ENCODE results near the gene ENPP4. TPM values are rescaled to one million over a fixed set of nuclear protein-coding genes. Genes with fewer than 3 reads are reported as not detected.

ENPP4 gene
- total RNA-seq, 2 experiments from 2014 or later = 7.1 to 9.2 TPM

DNA sequence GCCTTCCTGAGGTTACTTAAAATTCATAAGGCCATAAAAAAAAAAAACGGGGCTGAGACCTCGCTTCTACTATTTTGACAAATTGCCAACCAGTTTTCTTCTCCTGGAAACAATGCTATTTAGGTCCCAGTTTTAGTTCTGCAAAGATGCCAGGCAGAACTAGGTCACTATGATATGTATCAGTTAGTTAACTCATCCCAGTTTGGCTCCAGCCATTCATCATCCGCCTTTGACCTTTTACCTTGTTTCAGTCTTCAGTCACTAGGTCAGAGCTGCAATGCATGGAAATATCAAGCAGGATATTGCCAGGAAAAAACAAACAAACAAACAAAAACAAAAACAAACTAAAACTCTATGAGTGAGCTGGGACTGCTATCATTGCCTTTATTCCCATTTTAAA lies 29.8 kb upstream of the ENPP4 start:
- no peaks in the 10 kb centered on the region for H3K4me1 ChIP-seq (ENCODE audit: insufficient read depth, low read length, poor library complexity, severe bottlenecking)
- no TSS peak for BruUV-seq (replicated peaks)
- intact Hi-C loops (cut with micrococcal nuclease; ENCODE audit: unreplicated experiment) = loop anchor here (10.0 kb wide), 2 partner anchors 395 to 685 kb away; partner anchors contain the start of gene RCAN2
- H3K9me3 ChIP-seq (ENCODE audit: low read length) = no peaks in the 10 kb centered on the region
- no peak overlapping the region for H3K4me2 ChIP-seq (ENCODE audit: low read length)
- no peaks in the 10 kb centered on the region for H3K36me3 ChIP-seq (ENCODE audit: insufficient read depth, low read length)
- no peak overlapping the region for H3K27ac ChIP-seq (ENCODE audit: low read depth, low read length, poor library complexity, severe bottlenecking)
- no peak for TF ChIP-seq EZH2phosphoT487 (IDR thresholded peaks at IDR 0.05; ENCODE audit: borderline replicate concordance, low read depth, low read length)
- TF ChIP-seq, protein P1, sequence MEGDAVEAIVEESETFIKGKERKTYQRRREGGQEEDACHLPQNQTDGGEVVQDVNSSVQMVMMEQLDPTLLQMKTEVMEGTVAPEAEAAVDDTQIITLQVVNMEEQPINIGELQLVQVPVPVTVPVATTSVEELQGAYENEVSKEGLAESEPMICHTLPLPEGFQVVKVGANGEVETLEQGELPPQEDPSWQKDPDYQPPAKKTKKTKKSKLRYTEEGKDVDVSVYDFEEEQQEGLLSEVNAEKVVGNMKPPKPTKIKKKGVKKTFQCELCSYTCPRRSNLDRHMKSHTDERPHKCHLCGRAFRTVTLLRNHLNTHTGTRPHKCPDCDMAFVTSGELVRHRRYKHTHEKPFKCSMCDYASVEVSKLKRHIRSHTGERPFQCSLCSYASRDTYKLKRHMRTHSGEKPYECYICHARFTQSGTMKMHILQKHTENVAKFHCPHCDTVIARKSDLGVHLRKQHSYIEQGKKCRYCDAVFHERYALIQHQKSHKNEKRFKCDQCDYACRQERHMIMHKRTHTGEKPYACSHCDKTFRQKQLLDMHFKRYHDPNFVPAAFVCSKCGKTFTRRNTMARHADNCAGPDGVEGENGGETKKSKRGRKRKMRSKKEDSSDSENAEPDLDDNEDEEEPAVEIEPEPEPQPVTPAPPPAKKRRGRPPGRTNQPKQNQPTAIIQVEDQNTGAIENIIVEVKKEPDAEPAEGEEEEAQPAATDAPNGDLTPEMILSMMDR (conservative IDR thresholded peaks at IDR 0.05; ENCODE audit: low read length) = no peak
- H3K4me3 ChIP-seq (ENCODE audit: low read depth, low read length, poor library complexity, severe bottlenecking) = no peak overlapping the region
- CTCF ChIA-PET (ENCODE audit: unreplicated experiment) = no interaction called here
- H3K9me2 ChIP-seq (ENCODE audit: insufficient read depth, low read length) = no peaks in the 10 kb centered on the region
- POLR2A ChIA-PET = no interaction called here
- no peaks in the 10 kb centered on the region for H3K79me2 ChIP-seq (ENCODE audit: insufficient read depth, low read depth, low read length)
- no peaks in the 10 kb centered on the region for H4K20me1 ChIP-seq (ENCODE audit: insufficient read depth, low read length)
- no peak for DNase-seq (ENCODE audit: low spot score)
- H2AFZ ChIP-seq (ENCODE audit: low read length) = no peak overlapping the region

DNA sequence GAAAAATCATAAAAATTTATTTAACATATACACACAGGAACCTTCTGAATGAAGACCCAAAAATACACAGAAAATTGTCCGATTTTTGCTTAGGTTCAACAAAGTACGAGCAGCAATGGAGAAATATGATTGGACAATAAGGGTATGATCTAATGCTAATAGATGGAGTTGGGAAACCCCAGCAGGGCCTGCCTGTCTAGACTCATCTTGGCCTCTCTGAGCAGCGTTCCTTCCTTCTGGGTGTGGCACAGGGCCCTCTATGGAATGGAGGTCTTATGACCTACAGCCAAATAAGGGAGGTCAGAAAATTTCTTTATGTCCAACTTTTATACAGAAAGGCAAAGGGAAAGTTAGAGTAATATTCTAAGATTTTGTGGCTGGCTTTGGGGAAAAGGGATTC lies 27.7 kb upstream of the ENPP4 start:
- Histone ChIP-seq H3K4me1 (ENCODE audit: insufficient read depth, low read length, poor library complexity, severe bottlenecking) (no peaks in the 10 kb centered on the region), H3K4me3 (ENCODE audit: low read depth, low read length, poor library complexity, severe bottlenecking) (no peak overlapping the region), H3K9me2 (ENCODE audit: insufficient read depth, low read length) (no peaks in the 10 kb centered on the region), H3K36me3 (ENCODE audit: insufficient read depth, low read length) (no peaks in the 10 kb centered on the region), H2AFZ (ENCODE audit: low read length) (no peak overlapping the region), H3K4me2 (ENCODE audit: low read length) (no peak overlapping the region), H3K79me2 (ENCODE audit: insufficient read depth, low read depth, low read length) (no peaks in the 10 kb centered on the region), H3K27ac (ENCODE audit: low read depth, low read length, poor library complexity, severe bottlenecking) (no peak overlapping the region), H4K20me1 (ENCODE audit: insufficient read depth, low read length) (no peaks in the 10 kb centered on the region), H3K9me3 (ENCODE audit: low read length) (peaks cover 2% of the 10 kb centered on the region; the same call in 1 of the 2 replicates)
- no TSS peak for BruUV-seq (replicated peaks)
- POLR2A ChIA-PET = interaction anchor here (0.9 kb wide), 1 partner anchor 423 kb away, joined by 3 read pairs; no protein-coding TSS in a partner anchor
- no peak for TF ChIP-seq EZH2phosphoT487 (IDR thresholded peaks at IDR 0.05; ENCODE audit: borderline replicate concordance, low read depth, low read length)
- TF ChIP-seq, protein P1 (conservative IDR thresholded peaks at IDR 0.05; ENCODE audit: low read length) = no peak
- intact Hi-C loops (cut with micrococcal nuclease; ENCODE audit: unreplicated experiment) = no loop called here
- DNase-seq (ENCODE audit: low spot score) = no peak
- CTCF ChIA-PET (ENCODE audit: unreplicated experiment) = no interaction called here

DNA sequence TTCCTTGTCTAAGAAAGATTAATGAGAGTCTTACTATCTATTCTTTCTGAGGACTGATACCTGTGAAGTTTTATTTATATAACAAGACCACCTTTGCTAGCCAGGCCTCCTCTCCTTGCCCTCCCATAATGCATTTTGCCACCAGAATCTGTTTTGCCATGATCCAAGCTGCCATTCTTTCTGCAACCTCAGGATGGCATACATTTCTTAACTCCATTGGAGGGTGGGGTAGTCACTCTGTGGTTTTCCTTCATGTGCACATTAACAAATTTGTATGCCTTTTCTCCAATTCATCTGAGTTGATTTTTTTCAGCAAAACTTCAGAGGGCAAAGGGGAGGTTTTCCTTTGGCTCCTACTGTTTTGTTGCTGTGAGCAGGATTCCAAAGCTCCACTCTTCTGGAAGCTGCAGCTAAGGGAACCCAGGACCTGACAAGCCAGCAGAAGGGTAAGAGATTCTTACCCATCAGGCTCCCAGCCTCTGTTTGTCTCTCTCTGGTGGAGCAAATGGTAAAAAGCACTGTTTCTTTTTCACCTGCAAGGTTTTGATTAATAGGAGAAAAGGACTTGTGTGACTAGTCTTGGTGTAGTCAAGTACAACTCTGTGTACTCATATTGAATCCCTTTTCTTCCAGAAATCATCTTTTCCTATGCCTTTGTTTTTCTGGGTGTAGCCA lies 26.2 kb upstream of the ENPP4 start:
- DNase-seq (ENCODE audit: low spot score) = no peak
- H4K20me1 ChIP-seq (ENCODE audit: insufficient read depth, low read length) = no peaks in the 10 kb centered on the region
- H3K27ac ChIP-seq (ENCODE audit: low read depth, low read length, poor library complexity, severe bottlenecking) = no peak overlapping the region
- no peak overlapping the region for H2AFZ ChIP-seq (ENCODE audit: low read length)
- ChIA-PET POLR2A (interaction anchor here (1.0 kb wide), 1 partner anchor 995 kb away, joined by 3 read pairs; no protein-coding TSS in a partner anchor), CTCF (ENCODE audit: unreplicated experiment) (no interaction called here)
- H3K4me3 ChIP-seq (ENCODE audit: low read depth, low read length, poor library complexity, severe bottlenecking) = no peak overlapping the region
- H3K9me2 ChIP-seq (ENCODE audit: insufficient read depth, low read length) = no peaks in the 10 kb centered on the region
- no peaks in the 10 kb centered on the region for H3K36me3 ChIP-seq (ENCODE audit: insufficient read depth, low read length)
- H3K79me2 ChIP-seq (ENCODE audit: insufficient read depth, low read depth, low read length) = no peaks in the 10 kb centered on the region
- H3K9me3 ChIP-seq (ENCODE audit: low read length) = peaks cover 4% of the 10 kb centered on the region; the same call in 1 of the 2 replicates
- BruUV-seq (replicated peaks) = no TSS peak
- TF ChIP-seq, protein P1 (conservative IDR thresholded peaks at IDR 0.05; ENCODE audit: low read length) = no peak
- no peak for TF ChIP-seq EZH2phosphoT487 (IDR thresholded peaks at IDR 0.05; ENCODE audit: borderline replicate concordance, low read depth, low read length)
- no peaks in the 10 kb centered on the region for H3K4me1 ChIP-seq (ENCODE audit: insufficient read depth, low read length, poor library complexity, severe bottlenecking)
- H3K4me2 ChIP-seq (ENCODE audit: low read length) = no peak overlapping the region
- intact Hi-C loops (cut with micrococcal nuclease; ENCODE audit: unreplicated experiment) = no loop called here
